ENCODE results near the gene USP28. TPM values are rescaled to one million over a fixed set of nuclear protein-coding genes. Genes with fewer than 3 reads are reported as not detected.

Gene USP28
- total RNA-seq, 2 experiments from 2014 or later, result 7.9 to 9.4 TPM

DNA sequence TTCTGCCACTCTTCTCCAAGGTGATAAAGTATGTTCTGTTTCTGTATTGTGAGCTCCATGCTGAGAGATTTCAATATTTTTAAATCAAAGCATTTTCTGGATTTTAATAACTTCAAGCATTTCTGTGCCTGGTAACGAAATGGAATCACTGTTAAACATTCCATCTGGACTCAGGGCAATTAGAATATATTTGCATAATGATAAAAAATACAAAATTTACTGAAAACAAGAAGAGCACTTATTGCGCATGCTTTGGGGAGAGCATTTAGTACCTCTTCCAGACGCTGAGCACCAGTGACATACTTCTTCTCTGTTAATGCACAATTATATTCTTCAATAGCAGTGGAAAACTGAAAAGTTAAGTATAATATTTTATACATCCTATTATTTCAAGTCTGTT lies 115.1 kb downstream of the USP28 start:
- H3K36me3 Mint-ChIP-seq (ENCODE audit: low read depth), result peaks cover 92% of the 10 kb centered on the region

DNA sequence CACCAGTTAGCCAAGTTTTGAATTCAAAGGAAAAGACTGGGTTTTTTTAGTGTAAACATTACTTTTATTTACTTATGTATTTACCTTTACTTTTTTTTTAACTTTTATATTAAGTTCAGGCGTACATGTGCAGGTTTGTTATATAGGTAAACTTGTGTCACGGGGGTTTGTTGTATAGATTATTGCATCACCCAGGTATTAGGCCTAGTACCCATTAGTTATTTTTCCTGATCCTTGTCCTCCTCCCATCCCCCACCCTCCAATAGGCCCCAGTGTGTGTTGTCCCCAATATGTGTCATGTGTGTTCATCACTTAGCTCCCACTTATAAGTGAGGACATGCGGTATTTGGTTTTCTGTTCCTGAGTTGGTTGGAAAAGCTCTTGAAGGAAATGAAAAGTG lies 122.4 kb downstream of the USP28 start:
- CTCF ChIA-PET, result no interaction called here
- H3K27me3 Mint-ChIP-seq, result no peaks in the 10 kb centered on the region
- ATAC-seq (ENCODE audit: poor library complexity) (no peak), DNase-seq (no peak)
- no peak overlapping the region for H3K4me3 Mint-ChIP-seq
- POLR2A ChIA-PET, result no interaction called here
- H3K4me3 ChIP-seq (ENCODE audit: low read length), result no peak overlapping the region
- no peaks in the 10 kb centered on the region for H3K9me3 Mint-ChIP-seq
- no peaks in the 10 kb centered on the region for H3K27me3 ChIP-seq (ENCODE audit: control insufficient read depth in 1 of 2, insufficient read depth in 2 of 2, low read length in 2 of 2)
- H3K36me3 Mint-ChIP-seq (ENCODE audit: low read depth), result peaks cover 56% of the 10 kb centered on the region
- TF ChIP-seq, protein P1, sequence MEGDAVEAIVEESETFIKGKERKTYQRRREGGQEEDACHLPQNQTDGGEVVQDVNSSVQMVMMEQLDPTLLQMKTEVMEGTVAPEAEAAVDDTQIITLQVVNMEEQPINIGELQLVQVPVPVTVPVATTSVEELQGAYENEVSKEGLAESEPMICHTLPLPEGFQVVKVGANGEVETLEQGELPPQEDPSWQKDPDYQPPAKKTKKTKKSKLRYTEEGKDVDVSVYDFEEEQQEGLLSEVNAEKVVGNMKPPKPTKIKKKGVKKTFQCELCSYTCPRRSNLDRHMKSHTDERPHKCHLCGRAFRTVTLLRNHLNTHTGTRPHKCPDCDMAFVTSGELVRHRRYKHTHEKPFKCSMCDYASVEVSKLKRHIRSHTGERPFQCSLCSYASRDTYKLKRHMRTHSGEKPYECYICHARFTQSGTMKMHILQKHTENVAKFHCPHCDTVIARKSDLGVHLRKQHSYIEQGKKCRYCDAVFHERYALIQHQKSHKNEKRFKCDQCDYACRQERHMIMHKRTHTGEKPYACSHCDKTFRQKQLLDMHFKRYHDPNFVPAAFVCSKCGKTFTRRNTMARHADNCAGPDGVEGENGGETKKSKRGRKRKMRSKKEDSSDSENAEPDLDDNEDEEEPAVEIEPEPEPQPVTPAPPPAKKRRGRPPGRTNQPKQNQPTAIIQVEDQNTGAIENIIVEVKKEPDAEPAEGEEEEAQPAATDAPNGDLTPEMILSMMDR (IDR thresholded peaks at IDR 0.05), result no peak
- H3K4me1 Mint-ChIP-seq (ENCODE audit: low read depth), result no peaks in the 10 kb centered on the region
- H3K36me3 ChIP-seq (ENCODE audit: insufficient read depth, low read length), result peaks cover 27% of the 10 kb centered on the region
- intact Hi-C loops (cut with DNase I, micrococcal nuclease), result no loop called here
- no peak overlapping the region for H3K27ac ChIP-seq (ENCODE audit: low read depth in 1 of 2, low read length in 2 of 2)
- H3K9me3 ChIP-seq (ENCODE audit: control insufficient read depth in 1 of 2, insufficient read depth in 1 of 2, low read length in 2 of 2), result no peaks in the 10 kb centered on the region
- no peak overlapping the region for H3K27ac Mint-ChIP-seq
- H3K4me1 ChIP-seq (ENCODE audit: insufficient read depth, low read length), result no peaks in the 10 kb centered on the region

More for the DNA sequence above, 115.1 kb downstream of the USP28 start:
- intact Hi-C loops (cut with DNase I, micrococcal nuclease), result no loop called here
- Histone ChIP-seq H3K27me3 (ENCODE audit: control insufficient read depth in 1 of 2, insufficient read depth in 2 of 2, low read length in 2 of 2) (no peaks in the 10 kb centered on the region), H3K36me3 (ENCODE audit: insufficient read depth, low read length) (peaks cover 48% of the 10 kb centered on the region), H3K27ac (ENCODE audit: low read depth in 1 of 2, low read length in 2 of 2) (no peak overlapping the region), H3K9me3 (ENCODE audit: control insufficient read depth in 1 of 2, insufficient read depth in 1 of 2, low read length in 2 of 2) (no peaks in the 10 kb centered on the region), H3K4me1 (ENCODE audit: insufficient read depth, low read length) (no peaks in the 10 kb centered on the region), H3K4me3 (ENCODE audit: low read length) (no peak overlapping the region)
- H3K4me1 Mint-ChIP-seq (ENCODE audit: low read depth), result peaks cover 17% of the 10 kb centered on the region
- no peak overlapping the region for H3K4me3 Mint-ChIP-seq
- POLR2A ChIA-PET, result no interaction called here
- no peak overlapping the region for H3K27ac Mint-ChIP-seq
- TF ChIP-seq, protein P1 (IDR thresholded peaks at IDR 0.05), result no peak
- no peak for ATAC-seq (ENCODE audit: poor library complexity)
- H3K27me3 Mint-ChIP-seq, result no peaks in the 10 kb centered on the region
- CTCF ChIA-PET, result no interaction called here
- no peak for DNase-seq
- H3K9me3 Mint-ChIP-seq, result no peaks in the 10 kb centered on the region

Other genes starting within 250 kb of the USP28 start
- 1 to 10 TPM in 1 of 2 experiments, under 1 TPM in 1; 0.81 to 1.6 TPM for gene TMPRSS5, start 169.3 kb downstream of the USP28 start, total RNA-seq
- gene ZW10, start 101.9 kb downstream of the USP28 start, total RNA-seq, result 1 to 10 TPM; 2.0 to 2.2 TPM
- not detected for gene CLDN25, start 95.8 kb downstream of the USP28 start, total RNA-seq
- not detected for gene HTR3B, start 29.2 kb upstream of the USP28 start, total RNA-seq
- gene HTR3A, start 99.5 kb upstream of the USP28 start, total RNA-seq, result not detected
- 10 to 100 TPM; 19.1 to 20.6 TPM for gene ZBTB16, start 184.1 kb upstream of the USP28 start, total RNA-seq

Measured in CD4-positive, alpha-beta T cell (primary cell).